HCT116 (cell line): ENCODE results near the gene SERAC1. TPM values are rescaled to one million over a fixed set of nuclear protein-coding genes. Genes with fewer than 3 reads are reported as not detected.

ENCODE experiments used
- ATAC-seq: fragments of 200-7000 bp; cut with Tn5 transposase; 2 replicates; pipeline ENCODE4 v1.9.1; 2020; ENCODE audit warnings: mild to moderate bottlenecking, moderate library complexity
- BruUV-seq: library from RNA; stranded (reverse); fragments of 400-500 nt; replicated peaks from 2 replicates; lab custom pipeline; 2021; lab: Mats Ljungman, UMichigan
- CTCF ChIA-PET: fragments of 300-600 bp; sonication (Branson Sonifier 250); formaldehyde crosslinking; loops from one replicate; lab custom pipeline; 2021; ENCODE audit warnings: antibody characterized with exemption; lab: Charles Lee
- POLR2A ChIA-PET: fragments of 300-600, 350-600 bp; sonication (Branson Sonifier 250); formaldehyde crosslinking; loops from one replicate; lab custom pipeline; 2021; ENCODE audit warnings: antibody characterized with exemption; lab: Charles Lee
- RAD21 ChIA-PET, 2 experiments: fragments of 300-600 bp; sonication (Branson Sonifier 250); formaldehyde crosslinking; loops; one replicate each; lab custom pipeline; 2023; ENCODE audit warnings: low total read pairs in 2 of 2; ENCODE audit not compliant: uncharacterized antibody in 2 of 2, unreplicated experiment in 2 of 2, low non-redundant PET in 1 of 2; lab: Charles Lee
- DNase-seq: peaks from one replicate; pipeline ENCODE4 v3.0.0-alpha.2; 2010; ENCODE audit warnings: low read depth, low spot score
- H2AFZ ChIP-seq: fragments of 200-600 bp; shearing (Covaris generic), sonication (generic); 2 replicates; pipeline ENCODE4 v1.6.1; 2017; ENCODE audit warnings: low read depth, mixed run types, mixed read lengths, antibody characterized with exemption, low read length; ENCODE audit not compliant: poor library complexity, severe bottlenecking
- H3K27ac ChIP-seq: 2 replicates; pipeline ENCODE4 v1.5.1; 2012; ENCODE audit warnings: low read depth, low read length
- H3K27me3 ChIP-seq: fragments of 200-600 bp; sonication (generic); 2 replicates; pipeline ENCODE4 v1.6.1; 2016; ENCODE audit warnings: mixed run types, low read length, mixed read lengths; ENCODE audit not compliant: insufficient read depth
- H3K36me3 ChIP-seq, 2 experiments: fragments of 200-500 bp in 1 of 2; fragments of 200-600 bp in 1 of 2; sonication (Bioruptor generic) in 1 of 2; sonication (generic) in 1 of 2; 2 replicates each; pipeline versions ENCODE4 v1.5.1 to v1.6.1; 2014 to 2016; ENCODE audit warnings: low read length in 2 of 2, inconsistent platforms in 1 of 2, mixed read lengths in 1 of 2, mixed run types in 1 of 2; ENCODE audit not compliant: insufficient read depth in 2 of 2, control insufficient read depth in 1 of 2
- H3K4me1 ChIP-seq, 2 experiments: fragments of 200-600 bp in 1 of 2; sonication (generic) in 1 of 2; 2 replicates each; pipeline versions ENCODE4 v1.5.1 to v1.6.1; 2012 to 2017; ENCODE audit warnings: low read length in 2 of 2, inconsistent platforms in 1 of 2, mild to moderate bottlenecking in 1 of 2, mixed read lengths in 1 of 2, mixed run types in 1 of 2, moderate library complexity in 1 of 2; ENCODE audit not compliant: insufficient read depth in 2 of 2, control insufficient read depth in 1 of 2
- H3K4me2 ChIP-seq: fragments of 200-600 bp; sonication (generic); 2 replicates; pipeline ENCODE4 v1.6.1; 2017; ENCODE audit warnings: mixed run types, low read length, mixed read lengths
- H3K4me3 ChIP-seq, 2 experiments: fragments of 200-600 bp in 1 of 2; sonication (generic) in 1 of 2; replicated peaks in 1 of 2; 2 replicates each; pipeline ENCODE4 v1.5.1; 2011 to 2016; ENCODE audit warnings: low read length in 2 of 2, control low read depth in 1 of 2, low read depth in 1 of 2, mild to moderate bottlenecking in 1 of 2, mixed read lengths in 1 of 2, mixed run types in 1 of 2
- H3K79me2 ChIP-seq: fragments of 200-600 bp; sonication (generic); 2 replicates; pipeline ENCODE4 v1.6.1; 2017; ENCODE audit warnings: mild to moderate bottlenecking, mixed run types, low read length, moderate library complexity, mixed read lengths; ENCODE audit not compliant: insufficient read depth
- H3K9ac ChIP-seq: fragments of 200-600 bp; sonication (generic); 2 replicates; pipeline ENCODE4 v1.6.1; 2016; ENCODE audit warnings: low read length, mixed read lengths
- H3K9me2 ChIP-seq: fragments of 200-600 bp; sonication (generic), shearing (Covaris generic); 2 replicates; pipeline ENCODE4 v1.6.1; 2017; ENCODE audit warnings: mixed run types, mild to moderate bottlenecking, moderate library complexity; ENCODE audit not compliant: insufficient read depth
- H3K9me3 ChIP-seq, 2 experiments: fragments of 200-500 bp in 1 of 2; fragments of 200-600 bp in 1 of 2; sonication (Bioruptor generic) in 1 of 2; sonication (generic) in 1 of 2; 2 replicates each; pipeline ENCODE4 v1.6.1; 2014 to 2017; ENCODE audit warnings: low read length in 2 of 2, mixed read lengths in 2 of 2, inconsistent platforms in 1 of 2, low read depth in 1 of 2, mild to moderate bottlenecking in 1 of 2, mixed run types in 1 of 2, moderate library complexity in 1 of 2; ENCODE audit not compliant: control insufficient read depth in 1 of 2, insufficient read depth in 1 of 2
- H4K20me1 ChIP-seq: fragments of 200-600 bp; sonication (generic), shearing (Covaris generic); 2 replicates; pipeline ENCODE4 v1.6.1; 2017; ENCODE audit warnings: mixed run types, mild to moderate bottlenecking, moderate library complexity; ENCODE audit not compliant: insufficient read depth
- CBX3 ChIP-seq: IDR thresholded peaks from 2 replicates; pipeline ENCODE4 v1.6.1; 2012; ENCODE audit warnings: low read depth
- CTCF ChIP-seq, 3 experiments: fragments of 200-600 bp in 1 of 3; sonication (generic) in 1 of 3; IDR thresholded peaks in 2 of 3; conservative IDR thresholded peaks in 1 of 3; 2 replicates each; pipeline ENCODE4 v1.5.1; 2012 to 2017; ENCODE audit warnings: low read depth in 2 of 3, low read length in 2 of 3, antibody characterized with exemption in 1 of 3, borderline replicate concordance in 1 of 3, control low read depth in 1 of 3, mild to moderate bottlenecking in 1 of 3, mixed read lengths in 1 of 3, mixed run types in 1 of 3, moderate library complexity in 1 of 3; ENCODE audit not compliant: insufficient read depth in 1 of 3
- EGR1 ChIP-seq: IDR thresholded peaks from 2 replicates; pipeline ENCODE4 v1.6.1; 2012; ENCODE audit warnings: low read depth
- FOSL1 ChIP-seq: IDR thresholded peaks from 2 replicates; pipeline ENCODE4 v1.6.1; 2012; ENCODE audit warnings: low read depth
- JUND ChIP-seq: IDR thresholded peaks from 2 replicates; pipeline ENCODE4 v1.6.1; 2012
- MAX ChIP-seq: IDR thresholded peaks from 2 replicates; pipeline ENCODE4 v1.6.1; 2012
- POLR2A ChIP-seq: IDR thresholded peaks from 2 replicates; pipeline ENCODE4 v1.7.0; 2011; ENCODE audit warnings: borderline replicate concordance; ENCODE audit not compliant: insufficient read depth, insufficient read length; ENCODE audit errors: extremely low read depth
- RAD21 ChIP-seq: IDR thresholded peaks from 2 replicates; pipeline ENCODE4 v1.6.1; 2012; ENCODE audit warnings: low read depth, mild to moderate bottlenecking
- SP1 ChIP-seq: IDR thresholded peaks from 2 replicates; pipeline ENCODE4 v1.6.1; 2012; ENCODE audit warnings: low read depth
- TCF7L2 ChIP-seq: IDR thresholded peaks from 2 replicates; pipeline ENCODE4 v1.7.0; 2011; ENCODE audit warnings: borderline replicate concordance, inconsistent platforms; ENCODE audit not compliant: insufficient read depth, insufficient read length; ENCODE audit errors: extremely low read depth
- YY1 ChIP-seq: IDR thresholded peaks from 2 replicates; pipeline ENCODE4 v1.6.1; 2011; ENCODE audit warnings: low read length, low read depth, moderate library complexity, mild to moderate bottlenecking; ENCODE audit not compliant: insufficient replicate concordance; ENCODE audit errors: extremely low read depth
- intact Hi-C: fragments of 100-400 bp; cut with micrococcal nuclease; formaldehyde crosslinking; loops from 2 replicates; pipeline ENCODE4 v1.10.0; 2022
- total RNA-seq: library from RNA; stranded (reverse); gene quantifications from one replicate; pipeline ENCODE4 v1.2.1, GENCODE V29; 2021; ENCODE audit not compliant: unreplicated experiment

Gene SERAC1
- total RNA-seq, 1 experiment from 2014 or later: 7.6 TPM

GRCh38 chr6:158068893-158069799 lies 98.9 kb downstream of the SERAC1 start:
- ChIA-PET POLR2A (interaction anchor here (0.7 to 2.4 kb wide), 2 partner anchors 11 to 27 kb away, joined by 3 to 6 read pairs; no protein-coding TSS in a partner anchor), RAD21 (no interaction called here)
- BruUV-seq: no TSS peak

More at GRCh38 chr6:158068893-158069799, 98.9 kb downstream of the SERAC1 start:
- intact Hi-C loops: no loop called here
- Histone ChIP-seq H3K4me1 (peaks cover 26 to 46% of the 10 kb centered on the region in 2 experiments), H3K27me3 (no peaks in the 10 kb centered on the region), H3K4me2 (peak overlapping the region; percentile 76), H3K9me3 (no peaks in the 10 kb centered on the region), H3K4me3 (peak overlapping the region in 1 of 2 experiments; percentile 35; a peak in 2 of 4 replicates), H3K79me2 (no peaks in the 10 kb centered on the region), H2AFZ (no peak overlapping the region), H3K36me3 (peaks cover 0 to 24% of the 10 kb centered on the region in 2 experiments; a peak in 2 of 4 replicates), H3K27ac (peak overlapping the region; percentile 78), H3K9me2 (no peaks in the 10 kb centered on the region), H4K20me1 (no peaks in the 10 kb centered on the region), H3K9ac (peak overlapping the region; percentile 49)
- CTCF ChIA-PET: interaction anchor here (1.3 to 3.1 kb wide), 3 partner anchors 7 to 43 kb away, joined by 3 to 18 read pairs (median 6); no protein-coding TSS in a partner anchor
- ATAC-seq (peak; percentile 86), DNase-seq (no peak)
- TF ChIP-seq YY1 (peak; percentile 36), RAD21 (peak; percentile 39), POLR2A (no peak), TCF7L2 (no peak), SP1 (peak; percentile 83), CBX3 (peak; percentile 87), MAX (peak; percentile 92), FOSL1 (peak; percentile 83), CTCF (IDR thresholded peaks at IDR 0.05 in 2 of 3, conservative IDR thresholded peaks at IDR 0.05 in 1 of 3; ENCODE audit: borderline replicate concordance in 1 of 3, insufficient read depth in 1 of 3, low read depth in 2 of 3, low read length in 2 of 3) (no peak), EGR1 (no peak), JUND (peak; percentile 86)
